ENCODE results near the gene GTF3A.

Gene GTF3A

GRCh38 chr13:27474751-27475268, 50.4 kb downstream of the GTF3A start:
- DNase-seq (ENCODE audit: extremely low read depth, insufficient read length) = no peak

GRCh38 chr13:27476943-27477703, 52.7 kb downstream of the GTF3A start:
- peak; percentile 74 for DNase-seq (ENCODE audit: extremely low read depth, insufficient read length)
- peak; percentile 22 for TF ChIP-seq CTCF (IDR thresholded peaks at IDR 0.05; ENCODE audit: insufficient read depth, low read length, poor library complexity, severe bottlenecking)
- Histone ChIP-seq H3K4me3 (replicated peaks; ENCODE audit: low read depth, low read length) (no peak overlapping the region), H3K27me3 (replicated peaks; ENCODE audit: control insufficient read depth, insufficient read depth, low read length) (no peaks in the 10 kb centered on the region), H3K36me3 (ENCODE audit: control insufficient read depth, insufficient read depth, low read length) (no peaks in the 10 kb centered on the region)

More at GRCh38 chr13:27474751-27475268, 50.4 kb downstream of the GTF3A start:
- Histone ChIP-seq H3K4me3 (replicated peaks; ENCODE audit: low read depth, low read length) (no peak overlapping the region), H3K36me3 (ENCODE audit: control insufficient read depth, insufficient read depth, low read length) (no peaks in the 10 kb centered on the region), H3K27me3 (replicated peaks; ENCODE audit: control insufficient read depth, insufficient read depth, low read length) (no peaks in the 10 kb centered on the region)
- no peak for TF ChIP-seq CTCF (IDR thresholded peaks at IDR 0.05; ENCODE audit: insufficient read depth, low read length, poor library complexity, severe bottlenecking)

- Histone ChIP-seq H3K36me3 (ENCODE audit: control insufficient read depth, insufficient read depth, low read length) (no peaks in the 10 kb centered on the region), H3K4me3 (replicated peaks; ENCODE audit: low read depth, low read length) (no peak overlapping the region), H3K27me3 (replicated peaks; ENCODE audit: control insufficient read depth, insufficient read depth, low read length) (no peaks in the 10 kb centered on the region)
- DNase-seq (ENCODE audit: extremely low read depth, insufficient read length) = no peak
- peak; percentile 53 for TF ChIP-seq CTCF (IDR thresholded peaks at IDR 0.05; ENCODE audit: insufficient read depth, low read length, poor library complexity, severe bottlenecking)
Observed at GRCh38 chr13:27481766-27482165, 57.3 kb downstream of the GTF3A start.

- H3K4me3 ChIP-seq (replicated peaks; ENCODE audit: low read depth, low read length) = peak overlapping the region; percentile 2; the same call in 1 of the 2 replicates
- peak; percentile 38 for DNase-seq (ENCODE audit: extremely low read depth, insufficient read length)
- TF ChIP-seq CTCF (IDR thresholded peaks at IDR 0.05; ENCODE audit: insufficient read depth, low read length, poor library complexity, severe bottlenecking) = no peak
- no peaks in the 10 kb centered on the region for H3K36me3 ChIP-seq (ENCODE audit: control insufficient read depth, insufficient read depth, low read length)
- no peaks in the 10 kb centered on the region for H3K27me3 ChIP-seq (replicated peaks; ENCODE audit: control insufficient read depth, insufficient read depth, low read length)
Observed at GRCh38 chr13:27482983-27483382, 58.6 kb downstream of the GTF3A start.

- Histone ChIP-seq H3K4me3 (replicated peaks; ENCODE audit: low read depth, low read length) (no peak overlapping the region), H3K27me3 (replicated peaks; ENCODE audit: control insufficient read depth, insufficient read depth, low read length) (no peaks in the 10 kb centered on the region), H3K36me3 (ENCODE audit: control insufficient read depth, insufficient read depth, low read length) (no peaks in the 10 kb centered on the region)
- TF ChIP-seq CTCF (IDR thresholded peaks at IDR 0.05; ENCODE audit: insufficient read depth, low read length, poor library complexity, severe bottlenecking) = no peak
- DNase-seq (ENCODE audit: extremely low read depth, insufficient read length) = no peak
Observed at GRCh38 chr13:27483421-27483820, 59.0 kb downstream of the GTF3A start.

Data from GM06990 (cell line).